HCT116 (cell line): Measurements from ENCODE around the gene GSTT4. TPM values are rescaled to one million over a fixed set of nuclear protein-coding genes. Genes with fewer than 3 reads are reported as not detected.
"Not testable (repeated sequence)": the region's sequence is repeated elsewhere in the genome, so short reads cannot be mapped to it uniquely, and the experiment has no call there.

Experiments used
- ATAC-seq: fragments of 200-7000 bp; cut with Tn5 transposase; 2 replicates; pipeline ENCODE4 v1.9.1; 2020; ENCODE audit warnings: mild to moderate bottlenecking, moderate library complexity
- BruUV-seq: library from RNA; stranded (reverse); fragments of 400-500 nt; replicated peaks from 2 replicates; lab custom pipeline; 2021; lab: Mats Ljungman, UMichigan
- CTCF ChIA-PET: fragments of 300-600 bp; sonication (Branson Sonifier 250); formaldehyde crosslinking; loops from one replicate; lab custom pipeline; 2021; ENCODE audit warnings: antibody characterized with exemption; lab: Charles Lee
- POLR2A ChIA-PET: fragments of 300-600, 350-600 bp; sonication (Branson Sonifier 250); formaldehyde crosslinking; loops from one replicate; lab custom pipeline; 2021; ENCODE audit warnings: antibody characterized with exemption; lab: Charles Lee
- RAD21 ChIA-PET, 2 experiments: fragments of 300-600 bp; sonication (Branson Sonifier 250); formaldehyde crosslinking; loops; one replicate each; lab custom pipeline; 2023; ENCODE audit warnings: low total read pairs in 2 of 2; ENCODE audit not compliant: uncharacterized antibody in 2 of 2, unreplicated experiment in 2 of 2, low non-redundant PET in 1 of 2; lab: Charles Lee
- DNase-seq: peaks from one replicate; pipeline ENCODE4 v3.0.0-alpha.2; 2010; ENCODE audit warnings: low read depth, low spot score
- H2AFZ ChIP-seq: fragments of 200-600 bp; shearing (Covaris generic), sonication (generic); 2 replicates; pipeline ENCODE4 v1.6.1; 2017; ENCODE audit warnings: low read depth, mixed run types, mixed read lengths, antibody characterized with exemption, low read length; ENCODE audit not compliant: poor library complexity, severe bottlenecking
- H3K27ac ChIP-seq: 2 replicates; pipeline ENCODE4 v1.5.1; 2012; ENCODE audit warnings: low read depth, low read length
- H3K27me3 ChIP-seq: fragments of 200-600 bp; sonication (generic); 2 replicates; pipeline ENCODE4 v1.6.1; 2016; ENCODE audit warnings: mixed run types, low read length, mixed read lengths; ENCODE audit not compliant: insufficient read depth
- H3K36me3 ChIP-seq, 2 experiments: fragments of 200-500 bp in 1 of 2; fragments of 200-600 bp in 1 of 2; sonication (Bioruptor generic) in 1 of 2; sonication (generic) in 1 of 2; 2 replicates each; pipeline versions ENCODE4 v1.5.1 to v1.6.1; 2014 to 2016; ENCODE audit warnings: low read length in 2 of 2, inconsistent platforms in 1 of 2, mixed read lengths in 1 of 2, mixed run types in 1 of 2; ENCODE audit not compliant: insufficient read depth in 2 of 2, control insufficient read depth in 1 of 2
- H3K4me1 ChIP-seq, 2 experiments: fragments of 200-600 bp in 1 of 2; sonication (generic) in 1 of 2; 2 replicates each; pipeline versions ENCODE4 v1.5.1 to v1.6.1; 2012 to 2017; ENCODE audit warnings: low read length in 2 of 2, inconsistent platforms in 1 of 2, mild to moderate bottlenecking in 1 of 2, mixed read lengths in 1 of 2, mixed run types in 1 of 2, moderate library complexity in 1 of 2; ENCODE audit not compliant: insufficient read depth in 2 of 2, control insufficient read depth in 1 of 2
- H3K4me2 ChIP-seq: fragments of 200-600 bp; sonication (generic); 2 replicates; pipeline ENCODE4 v1.6.1; 2017; ENCODE audit warnings: mixed run types, low read length, mixed read lengths
- H3K4me3 ChIP-seq, 2 experiments: fragments of 200-600 bp in 1 of 2; sonication (generic) in 1 of 2; replicated peaks in 1 of 2; 2 replicates each; pipeline ENCODE4 v1.5.1; 2011 to 2016; ENCODE audit warnings: low read length in 2 of 2, control low read depth in 1 of 2, low read depth in 1 of 2, mild to moderate bottlenecking in 1 of 2, mixed read lengths in 1 of 2, mixed run types in 1 of 2
- H3K79me2 ChIP-seq: fragments of 200-600 bp; sonication (generic); 2 replicates; pipeline ENCODE4 v1.6.1; 2017; ENCODE audit warnings: mild to moderate bottlenecking, mixed run types, low read length, moderate library complexity, mixed read lengths; ENCODE audit not compliant: insufficient read depth
- H3K9ac ChIP-seq: fragments of 200-600 bp; sonication (generic); 2 replicates; pipeline ENCODE4 v1.6.1; 2016; ENCODE audit warnings: low read length, mixed read lengths
- H3K9me2 ChIP-seq: fragments of 200-600 bp; sonication (generic), shearing (Covaris generic); 2 replicates; pipeline ENCODE4 v1.6.1; 2017; ENCODE audit warnings: mixed run types, mild to moderate bottlenecking, moderate library complexity; ENCODE audit not compliant: insufficient read depth
- H3K9me3 ChIP-seq, 2 experiments: fragments of 200-500 bp in 1 of 2; fragments of 200-600 bp in 1 of 2; sonication (Bioruptor generic) in 1 of 2; sonication (generic) in 1 of 2; 2 replicates each; pipeline ENCODE4 v1.6.1; 2014 to 2017; ENCODE audit warnings: low read length in 2 of 2, mixed read lengths in 2 of 2, inconsistent platforms in 1 of 2, low read depth in 1 of 2, mild to moderate bottlenecking in 1 of 2, mixed run types in 1 of 2, moderate library complexity in 1 of 2; ENCODE audit not compliant: control insufficient read depth in 1 of 2, insufficient read depth in 1 of 2
- H4K20me1 ChIP-seq: fragments of 200-600 bp; sonication (generic), shearing (Covaris generic); 2 replicates; pipeline ENCODE4 v1.6.1; 2017; ENCODE audit warnings: mixed run types, mild to moderate bottlenecking, moderate library complexity; ENCODE audit not compliant: insufficient read depth
- intact Hi-C: fragments of 100-400 bp; cut with micrococcal nuclease; formaldehyde crosslinking; loops from 2 replicates; pipeline ENCODE4 v1.10.0; 2022
- total RNA-seq: library from RNA; stranded (reverse); gene quantifications from one replicate; pipeline ENCODE4 v1.2.1, GENCODE V29; 2021; ENCODE audit not compliant: unreplicated experiment

GSTT4 gene
- total RNA-seq, 1 experiment from 2014 or later: not detected

DNA sequence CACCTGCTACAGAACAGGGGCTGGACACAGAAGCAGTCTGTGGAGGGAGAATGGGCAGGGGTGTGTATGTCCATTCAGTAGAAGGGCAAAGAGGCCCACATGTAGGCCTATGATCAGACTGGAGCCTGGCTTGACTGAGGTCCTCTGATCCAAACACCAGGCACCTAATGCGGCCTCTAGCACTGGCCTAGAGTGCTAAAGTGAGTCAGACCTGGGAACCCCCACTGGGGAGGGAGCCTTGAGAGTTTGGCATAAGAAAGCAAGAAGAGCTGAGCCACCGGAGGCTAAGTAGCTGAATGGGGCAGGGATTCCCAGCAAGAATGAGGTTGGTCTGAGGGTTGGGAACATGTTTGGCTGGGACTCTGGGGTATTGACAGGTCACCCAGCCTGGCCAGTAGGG lies 53.9 kb downstream of the GSTT4 start:
- H3K4me1 ChIP-seq, H3K4me2 ChIP-seq, BruUV-seq, H3K9me2 ChIP-seq, ATAC-seq, CTCF ChIA-PET, H3K27ac ChIP-seq, DNase-seq, H3K4me3 ChIP-seq, H3K9me3 ChIP-seq, H3K36me3 ChIP-seq, H3K9ac ChIP-seq, H4K20me1 ChIP-seq, H3K27me3 ChIP-seq, H2AFZ ChIP-seq, RAD21 ChIA-PET, POLR2A ChIA-PET, H3K79me2 ChIP-seq: not testable (repeated sequence)
- intact Hi-C loops: loop anchor here (10.0 kb wide), 1 partner anchor 187 kb away; the partner anchor contains the start of genes C22orf15 and CHCHD10

DNA sequence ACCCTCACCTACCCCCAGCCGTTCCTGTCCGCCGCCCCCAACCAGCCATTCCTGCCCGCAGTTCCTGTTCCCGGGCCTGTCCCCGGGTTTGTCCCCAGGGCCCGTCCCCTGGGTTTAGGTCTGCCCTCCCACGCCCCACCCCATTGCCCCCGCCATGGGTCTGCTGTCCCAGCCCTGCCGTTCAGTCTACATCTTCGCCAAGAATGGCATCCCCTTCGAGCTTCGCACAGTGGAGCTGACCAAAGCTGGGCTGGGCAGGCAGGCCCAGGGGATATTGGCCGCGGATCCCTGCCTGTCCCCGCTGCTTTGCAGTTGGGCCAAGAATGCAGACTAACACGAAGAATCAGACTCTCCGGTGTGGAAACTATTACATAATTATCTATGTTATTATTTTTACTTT lies 55.5 kb downstream of the GSTT4 start:
- H3K9ac ChIP-seq, RAD21 ChIA-PET, H4K20me1 ChIP-seq, H2AFZ ChIP-seq, H3K79me2 ChIP-seq, BruUV-seq, CTCF ChIA-PET, H3K27me3 ChIP-seq, H3K9me2 ChIP-seq, H3K4me3 ChIP-seq, H3K9me3 ChIP-seq, H3K36me3 ChIP-seq, POLR2A ChIA-PET, H3K27ac ChIP-seq, H3K4me2 ChIP-seq, DNase-seq, ATAC-seq, H3K4me1 ChIP-seq: not testable (repeated sequence)
- intact Hi-C loops: loop anchor here (10.0 kb wide), 1 partner anchor 185 kb away; the partner anchor contains the start of genes C22orf15 and CHCHD10

Other genes starting within 250 kb of the GSTT4 start
- gene C22orf15, start 242.5 kb downstream of the GSTT4 start, total RNA-seq: not detected
- 279 TPM for gene CHCHD10, start 237.5 kb downstream of the GSTT4 start, total RNA-seq
- 7.4 TPM for gene MMP11, start 232.6 kb downstream of the GSTT4 start, total RNA-seq
- gene SMARCB1, start 218.5 kb downstream of the GSTT4 start, total RNA-seq: 101 TPM
- not detected for gene DERL3, start 166.4 kb downstream of the GSTT4 start, total RNA-seq
- gene SLC2A11, start 147.6 kb downstream of the GSTT4 start, total RNA-seq: 17.2 TPM
- 1,511 TPM for gene MIF, start 111.1 kb downstream of the GSTT4 start, total RNA-seq
- 14.3 TPM for gene GSTT2B, start 44.3 kb downstream of the GSTT4 start, total RNA-seq
- gene DDTL, start 38.6 kb downstream of the GSTT4 start, total RNA-seq: 3.4 TPM
- 217 TPM for gene DDT, start 31.0 kb downstream of the GSTT4 start, total RNA-seq
- gene GSTT2, start 25.3 kb downstream of the GSTT4 start, total RNA-seq: 5.1 TPM
- gene CABIN1, start 5.9 kb upstream of the GSTT4 start, total RNA-seq: 63.2 TPM
- 6.6 TPM for gene SUSD2, start 176.0 kb upstream of the GSTT4 start, total RNA-seq
- 0.57 TPM for gene GGT5, start 239.6 kb upstream of the GSTT4 start, total RNA-seq